Astrocyte of the spinal cord (primary cell): Measurements from ENCODE around the gene CKAP2L.

ENCODE experiments used
- DNase-seq: peaks from one replicate; pipeline ENCODE4 v3.0.0; 2011; ENCODE audit warnings: low read depth, low spot score
- H3K4me3 ChIP-seq: 2 replicates; pipeline ENCODE4 v1.5.1; 2011; ENCODE audit warnings: low read depth, mild to moderate bottlenecking, low read length, moderate library complexity
- CTCF ChIP-seq: IDR thresholded peaks from 2 replicates; pipeline ENCODE4 v1.5.1; 2012; ENCODE audit warnings: low read depth, mild to moderate bottlenecking, low read length, inconsistent platforms
- in situ Hi-C: cut with HindIII; loops from 2 replicates; pipeline ENCODE4 v1.10.0; 2017; ENCODE audit warnings: low sequenced_read_pairs

The CKAP2L gene

GRCh38 chr2:112728378-112729175 is 35.8 kb downstream of the CKAP2L start:
- TF ChIP-seq CTCF, result no peak
- in situ Hi-C loops, result no loop called here
- no peak for DNase-seq
- H3K4me3 ChIP-seq, result no peak overlapping the region

DNA sequence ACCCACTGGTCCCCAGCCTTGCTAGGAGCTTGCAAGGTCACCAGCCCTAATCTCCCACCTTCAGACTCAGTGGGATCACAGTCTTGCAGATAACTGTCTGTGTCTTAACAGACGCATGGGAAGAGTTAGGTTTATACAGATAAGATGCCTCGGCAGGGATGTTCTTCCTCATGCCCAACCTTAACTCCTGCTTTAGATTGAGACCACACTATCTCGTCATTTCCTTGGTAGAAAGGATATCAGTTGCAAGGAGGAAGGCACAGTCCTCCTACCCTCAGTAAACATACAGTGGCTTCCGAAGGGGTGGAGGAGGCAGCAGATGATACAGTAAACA is 36.4 kb downstream of the CKAP2L start:
- DNase-seq, result no peak
- no peak for TF ChIP-seq CTCF
- in situ Hi-C loops, result no loop called here
- no peak overlapping the region for H3K4me3 ChIP-seq

DNA sequence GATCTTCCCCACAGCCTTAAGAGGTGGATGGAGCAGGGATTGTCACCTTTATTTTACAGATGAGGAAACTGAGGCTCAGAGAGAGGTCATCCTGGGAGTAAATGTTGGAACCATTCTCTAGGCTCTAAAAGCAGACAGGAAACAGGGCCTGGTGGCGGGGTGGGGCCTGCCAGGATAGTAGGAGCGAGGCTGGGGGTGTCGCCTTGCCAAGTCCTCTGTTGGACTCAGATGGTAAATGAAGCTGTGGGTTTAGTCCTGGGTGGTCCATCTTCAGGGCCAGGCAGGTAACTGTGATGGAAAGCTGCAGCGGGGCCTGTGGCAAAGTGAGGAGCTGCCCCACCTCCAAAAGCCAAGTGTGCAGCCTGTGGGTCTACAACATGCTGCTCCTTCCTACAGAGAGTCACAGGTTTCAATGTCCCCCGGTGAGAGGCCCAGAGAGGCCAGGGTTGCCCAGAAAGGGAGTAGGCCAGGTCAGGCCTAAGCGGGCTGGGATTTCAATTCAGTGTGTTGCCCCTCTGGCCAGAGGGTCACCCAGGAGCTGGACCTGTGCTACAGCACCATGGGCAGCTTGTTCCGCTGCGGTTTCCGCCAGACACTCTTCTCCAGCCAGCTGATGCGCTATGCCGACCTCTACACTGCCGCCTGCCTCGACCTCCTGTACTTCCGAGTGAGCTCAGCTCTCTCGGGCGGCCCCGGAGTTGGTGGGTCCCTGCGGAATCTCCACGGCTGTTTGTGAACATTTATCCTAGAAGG is 37.0 kb downstream of the CKAP2L start:
- DNase-seq, result no peak
- TF ChIP-seq CTCF, result no peak
- in situ Hi-C loops, result no loop called here
- no peak overlapping the region for H3K4me3 ChIP-seq

DNA sequence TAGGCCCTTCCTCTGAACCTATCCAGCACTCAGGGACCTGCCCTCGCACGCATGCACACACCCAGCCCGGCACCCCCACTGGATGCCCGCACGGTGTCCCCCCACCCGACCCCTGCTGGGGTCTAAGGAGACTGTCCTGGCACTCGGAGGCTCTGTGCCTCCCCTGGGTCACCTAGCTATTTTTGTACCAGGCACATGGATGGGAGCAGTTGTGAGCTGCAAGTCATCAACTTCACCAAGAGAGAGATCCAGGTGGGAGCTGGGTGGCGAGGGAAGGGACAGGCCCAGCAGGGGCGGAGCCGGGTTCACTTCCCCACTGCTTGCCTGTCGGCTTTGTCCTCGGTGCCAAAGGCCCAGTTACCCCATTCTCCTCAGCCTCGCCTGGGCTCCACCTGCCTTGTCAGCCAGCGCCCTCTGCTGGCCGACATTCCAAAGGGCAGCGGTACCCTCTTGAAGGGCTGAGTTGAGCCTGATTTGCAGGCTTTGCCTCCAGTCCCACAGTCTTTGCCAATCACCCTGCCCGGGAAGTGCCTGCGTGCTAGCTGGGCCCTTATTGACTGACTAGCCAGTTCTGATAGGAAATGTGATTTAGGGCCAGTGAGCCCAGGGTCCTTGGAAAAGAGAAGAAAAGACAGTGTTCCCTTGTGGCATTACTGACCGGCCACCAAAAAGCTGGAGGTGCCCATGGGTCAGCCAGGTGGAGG is 37.8 kb downstream of the CKAP2L start:
- peak; percentile 91 for DNase-seq
- H3K4me3 ChIP-seq, result no peak overlapping the region
- TF ChIP-seq CTCF, result peak; percentile 98
- in situ Hi-C loops, result no loop called here

- no peak for DNase-seq
- TF ChIP-seq CTCF, result no peak
- in situ Hi-C loops, result no loop called here
- no peak overlapping the region for H3K4me3 ChIP-seq
These were observed 38.6 kb downstream of the CKAP2L start for GRCh38 chr2:112725545-112726457.
